Measurements from ENCODE around the gene CADM2. TPM values are rescaled to one million over a fixed set of nuclear protein-coding genes. Genes with fewer than 3 reads are reported as not detected.

CADM2 gene
- total RNA-seq, 1 donor, result 0.31 TPM

- Histone ChIP-seq H3K9me3 (ENCODE audit: low read depth, low read length) (no peaks in the 10 kb centered on the region), H3K27me3 (ENCODE audit: insufficient read depth, low read length) (no peaks in the 10 kb centered on the region), H3K4me3 (ENCODE audit: low read length) (no peak overlapping the region), H3K4me1 (ENCODE audit: insufficient read depth, low read length) (no peaks in the 10 kb centered on the region)
Measured at GRCh38 chr3:85576091-85576690, 617.4 kb downstream of the CADM2 start.

GRCh38 chr3:85576697-85577200, 618.0 kb downstream of the CADM2 start:
- Histone ChIP-seq H3K4me1 (ENCODE audit: insufficient read depth, low read length) (no peaks in the 10 kb centered on the region), H3K4me3 (ENCODE audit: low read length) (no peak overlapping the region), H3K9me3 (ENCODE audit: low read depth, low read length) (no peaks in the 10 kb centered on the region), H3K27me3 (ENCODE audit: insufficient read depth, low read length) (no peaks in the 10 kb centered on the region)

GRCh38 chr3:85584779-85585356, 626.1 kb downstream of the CADM2 start:
- H3K4me1 ChIP-seq (ENCODE audit: insufficient read depth, low read length), result no peaks in the 10 kb centered on the region
- peaks cover 2% of the 10 kb centered on the region for H3K9me3 ChIP-seq (ENCODE audit: low read depth, low read length)
- H3K4me3 ChIP-seq (ENCODE audit: low read length), result no peak overlapping the region
- no peaks in the 10 kb centered on the region for H3K27me3 ChIP-seq (ENCODE audit: insufficient read depth, low read length)

- Histone ChIP-seq H3K9me3 (ENCODE audit: low read depth, low read length) (peaks cover 6% of the 10 kb centered on the region), H3K4me3 (ENCODE audit: low read length) (no peak overlapping the region), H3K27me3 (ENCODE audit: insufficient read depth, low read length) (no peaks in the 10 kb centered on the region), H3K4me1 (ENCODE audit: insufficient read depth, low read length) (no peaks in the 10 kb centered on the region)
Measured at GRCh38 chr3:85586018-85586417, 627.2 kb downstream of the CADM2 start.

GRCh38 chr3:85589145-85589544, 630.4 kb downstream of the CADM2 start:
- H3K4me3 ChIP-seq (ENCODE audit: low read length), result no peak overlapping the region
- H3K4me1 ChIP-seq (ENCODE audit: insufficient read depth, low read length), result no peaks in the 10 kb centered on the region
- H3K9me3 ChIP-seq (ENCODE audit: low read depth, low read length), result peaks cover 6% of the 10 kb centered on the region
- H3K27me3 ChIP-seq (ENCODE audit: insufficient read depth, low read length), result no peaks in the 10 kb centered on the region

- Histone ChIP-seq H3K27me3 (ENCODE audit: insufficient read depth, low read length) (no peaks in the 10 kb centered on the region), H3K9me3 (ENCODE audit: low read depth, low read length) (peaks cover 6% of the 10 kb centered on the region), H3K4me1 (ENCODE audit: insufficient read depth, low read length) (no peaks in the 10 kb centered on the region), H3K4me3 (ENCODE audit: low read length) (no peak overlapping the region)
Measured at GRCh38 chr3:85591451-85591850, 632.7 kb downstream of the CADM2 start.

GRCh38 chr3:85592256-85592655, 633.5 kb downstream of the CADM2 start:
- Histone ChIP-seq H3K4me3 (ENCODE audit: low read length) (no peak overlapping the region), H3K4me1 (ENCODE audit: insufficient read depth, low read length) (no peaks in the 10 kb centered on the region), H3K9me3 (ENCODE audit: low read depth, low read length) (peaks cover 6% of the 10 kb centered on the region), H3K27me3 (ENCODE audit: insufficient read depth, low read length) (no peaks in the 10 kb centered on the region)

- H3K27me3 ChIP-seq (ENCODE audit: insufficient read depth, low read length), result no peaks in the 10 kb centered on the region
- no peak overlapping the region for H3K4me3 ChIP-seq (ENCODE audit: low read length)
- no peaks in the 10 kb centered on the region for H3K4me1 ChIP-seq (ENCODE audit: insufficient read depth, low read length)
- H3K9me3 ChIP-seq (ENCODE audit: low read depth, low read length), result peaks cover 5% of the 10 kb centered on the region
Measured at GRCh38 chr3:85594676-85595075, 635.9 kb downstream of the CADM2 start.

- Histone ChIP-seq H3K27me3 (ENCODE audit: insufficient read depth, low read length) (no peaks in the 10 kb centered on the region), H3K4me1 (ENCODE audit: insufficient read depth, low read length) (no peaks in the 10 kb centered on the region), H3K4me3 (ENCODE audit: low read length) (no peak overlapping the region), H3K9me3 (ENCODE audit: low read depth, low read length) (no peaks in the 10 kb centered on the region)
Measured at GRCh38 chr3:85603378-85603777, 644.6 kb downstream of the CADM2 start.

GRCh38 chr3:85604641-85605040, 645.9 kb downstream of the CADM2 start:
- Histone ChIP-seq H3K4me1 (ENCODE audit: insufficient read depth, low read length) (no peaks in the 10 kb centered on the region), H3K27me3 (ENCODE audit: insufficient read depth, low read length) (no peaks in the 10 kb centered on the region), H3K9me3 (ENCODE audit: low read depth, low read length) (no peaks in the 10 kb centered on the region), H3K4me3 (ENCODE audit: low read length) (no peak overlapping the region)

- Histone ChIP-seq H3K9me3 (ENCODE audit: low read depth, low read length) (no peaks in the 10 kb centered on the region), H3K4me1 (ENCODE audit: insufficient read depth, low read length) (no peaks in the 10 kb centered on the region), H3K4me3 (ENCODE audit: low read length) (no peak overlapping the region), H3K27me3 (ENCODE audit: insufficient read depth, low read length) (no peaks in the 10 kb centered on the region)
Measured at GRCh38 chr3:85605066-85605465, 646.3 kb downstream of the CADM2 start.

GRCh38 chr3:85626662-85627061, 667.9 kb downstream of the CADM2 start:
- Histone ChIP-seq H3K4me1 (ENCODE audit: insufficient read depth, low read length) (no peaks in the 10 kb centered on the region), H3K27me3 (ENCODE audit: insufficient read depth, low read length) (no peaks in the 10 kb centered on the region), H3K4me3 (ENCODE audit: low read length) (no peak overlapping the region), H3K9me3 (ENCODE audit: low read depth, low read length) (peaks cover 4% of the 10 kb centered on the region)

- Histone ChIP-seq H3K9me3 (ENCODE audit: low read depth, low read length) (peaks cover 4% of the 10 kb centered on the region), H3K4me3 (ENCODE audit: low read length) (no peak overlapping the region), H3K27me3 (ENCODE audit: insufficient read depth, low read length) (no peaks in the 10 kb centered on the region), H3K4me1 (ENCODE audit: insufficient read depth, low read length) (no peaks in the 10 kb centered on the region)
Measured at GRCh38 chr3:85627932-85628331, 669.1 kb downstream of the CADM2 start.

- H3K4me1 ChIP-seq (ENCODE audit: insufficient read depth, low read length), result no peaks in the 10 kb centered on the region
- H3K9me3 ChIP-seq (ENCODE audit: low read depth, low read length), result peaks cover 4% of the 10 kb centered on the region
- H3K4me3 ChIP-seq (ENCODE audit: low read length), result no peak overlapping the region
- no peaks in the 10 kb centered on the region for H3K27me3 ChIP-seq (ENCODE audit: insufficient read depth, low read length)
Measured at GRCh38 chr3:85631070-85631469, 672.3 kb downstream of the CADM2 start.

GRCh38 chr3:85632921-85633320, 674.1 kb downstream of the CADM2 start:
- Histone ChIP-seq H3K9me3 (ENCODE audit: low read depth, low read length) (peaks cover 2% of the 10 kb centered on the region), H3K4me1 (ENCODE audit: insufficient read depth, low read length) (no peaks in the 10 kb centered on the region), H3K27me3 (ENCODE audit: insufficient read depth, low read length) (no peaks in the 10 kb centered on the region), H3K4me3 (ENCODE audit: low read length) (no peak overlapping the region)

GRCh38 chr3:85652360-85652759, 693.6 kb downstream of the CADM2 start:
- no peak overlapping the region for H3K4me3 ChIP-seq (ENCODE audit: low read length)
- H3K27me3 ChIP-seq (ENCODE audit: insufficient read depth, low read length), result no peaks in the 10 kb centered on the region
- H3K4me1 ChIP-seq (ENCODE audit: insufficient read depth, low read length), result no peaks in the 10 kb centered on the region

More at GRCh38 chr3:85652360-85652759, 693.6 kb downstream of the CADM2 start:
- peaks cover 9% of the 10 kb centered on the region for H3K9me3 ChIP-seq (ENCODE audit: low read depth, low read length)
